T-helper 2 cell treated with Interferon-gamma antibody and Interleukin-4, amounts not matched to agents 100 ng/mL and 5 ng/mL, for 36 hours (primary cell): ENCODE results near the gene CAPN14. TPM values are rescaled to one million over a fixed set of nuclear protein-coding genes. Genes with fewer than 3 reads are reported as not detected.

Experiments used
- intact Hi-C: fragments of 100-400 bp; cut with micrococcal nuclease; formaldehyde crosslinking; loops from one replicate; pipeline ENCODE4 v1.15.1; 2023
- total RNA-seq: library from RNA; stranded (reverse); gene quantifications from 2 replicates; pipeline ENCODE4 v1.2.3, GENCODE V29; 2022

The CAPN14 gene
- 0.20 and 0.27 TPM in 2 replicates for total RNA-seq

- intact Hi-C loops, result loop anchor here (5.0 kb wide), 1 partner anchor 105 kb away; no protein-coding TSS in a partner anchor
These were observed at the start of gene CAPN14 for GRCh38 chr2:31217465-31218200. TSS of gene CAPN14 (minus strand) at chr2:31217515. CDS start at chr2:31205447, 12,068 bp downstream.

- intact Hi-C loops, result no loop called here
These were observed 49.5 kb upstream of the CAPN14 start for GRCh38 chr2:31266804-31267203.

- intact Hi-C loops, result no loop called here
These were observed 47.9 kb upstream of the CAPN14 start for GRCh38 chr2:31265234-31265633.

- intact Hi-C loops, result no loop called here
These were observed 46.4 kb upstream of the CAPN14 start for GRCh38 chr2:31263636-31264190.

GRCh38 chr2:31260870-31261269 lies 43.6 kb upstream of the CAPN14 start:
- intact Hi-C loops, result no loop called here

- intact Hi-C loops, result no loop called here
These were observed 41.8 kb upstream of the CAPN14 start for GRCh38 chr2:31259075-31259474.

- intact Hi-C loops, result no loop called here
These were observed 41.0 kb upstream of the CAPN14 start for GRCh38 chr2:31258351-31258750.

- intact Hi-C loops, result no loop called here
These were observed 39.5 kb upstream of the CAPN14 start for GRCh38 chr2:31256611-31257382.

- intact Hi-C loops, result no loop called here
These were observed 38.7 kb upstream of the CAPN14 start for GRCh38 chr2:31255911-31256571.

GRCh38 chr2:31254237-31255203 lies 37.2 kb upstream of the CAPN14 start:
- intact Hi-C loops, result no loop called here

GRCh38 chr2:31253356-31254131 lies 36.2 kb upstream of the CAPN14 start:
- intact Hi-C loops, result no loop called here

- intact Hi-C loops, result no loop called here
These were observed 34.5 kb upstream of the CAPN14 start for GRCh38 chr2:31251851-31252250.

- intact Hi-C loops, result no loop called here
These were observed 33.7 kb upstream of the CAPN14 start for GRCh38 chr2:31251018-31251417.

- intact Hi-C loops, result no loop called here
These were observed 31.8 kb upstream of the CAPN14 start for GRCh38 chr2:31249009-31249690.

GRCh38 chr2:31248139-31248538 lies 30.8 kb upstream of the CAPN14 start:
- intact Hi-C loops, result no loop called here

- intact Hi-C loops, result no loop called here
These were observed 30.4 kb upstream of the CAPN14 start for GRCh38 chr2:31247711-31248110.

GRCh38 chr2:31246184-31246852 lies 29.0 kb upstream of the CAPN14 start:
- intact Hi-C loops, result no loop called here

- intact Hi-C loops, result no loop called here
These were observed 26.8 kb upstream of the CAPN14 start for GRCh38 chr2:31244101-31244500.

GRCh38 chr2:31243053-31243452 lies 25.7 kb upstream of the CAPN14 start:
- intact Hi-C loops, result no loop called here
